Fibroblast of skin of scalp (primary cell): ENCODE measurements around the gene ARRDC2.
A peak's percentile ranks its signal among the peaks of the same experiment; 100 is the strongest.
"Not testable (repeated sequence)": the region's sequence is repeated elsewhere in the genome, so short reads cannot be mapped to it uniquely, and the experiment has no call there.

ENCODE experiments used
- DNase-seq: peaks from one replicate; pipeline ENCODE4 v3.0.0-alpha.2; 2013

The ARRDC2 gene

DNA sequence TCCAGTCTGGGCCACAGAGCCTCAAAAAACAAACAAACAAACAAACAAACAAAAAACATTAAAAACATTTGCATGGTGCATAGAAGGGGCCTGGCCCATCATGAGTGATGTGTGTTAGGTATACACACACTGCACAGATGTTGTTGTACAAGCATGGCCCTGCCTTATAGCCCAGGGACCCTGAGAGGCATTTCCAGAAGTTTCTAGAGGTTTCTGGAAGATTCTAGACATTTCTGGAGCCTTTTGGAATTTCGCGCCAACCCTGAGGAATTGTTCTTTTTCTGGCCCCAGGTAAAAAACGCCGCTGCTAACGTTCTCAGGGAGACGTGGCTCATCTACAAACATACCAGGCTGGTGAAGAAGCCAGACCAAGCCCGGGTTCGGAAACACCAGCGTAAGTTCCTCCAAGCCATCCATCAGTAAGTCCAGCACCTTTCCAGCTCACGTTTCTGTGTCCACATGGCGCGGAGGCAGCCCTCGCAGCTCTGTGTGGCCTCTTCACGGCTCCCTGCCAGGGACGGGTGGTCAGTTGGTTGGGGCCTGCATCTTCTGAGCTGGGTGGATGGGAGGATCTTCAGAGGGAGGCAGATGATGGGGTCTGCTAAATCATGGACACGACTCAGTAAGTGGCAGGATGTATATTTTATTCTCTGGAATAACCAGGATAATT, 18.4 kb upstream of the ARRDC2 start:
- no peak for DNase-seq

DNA sequence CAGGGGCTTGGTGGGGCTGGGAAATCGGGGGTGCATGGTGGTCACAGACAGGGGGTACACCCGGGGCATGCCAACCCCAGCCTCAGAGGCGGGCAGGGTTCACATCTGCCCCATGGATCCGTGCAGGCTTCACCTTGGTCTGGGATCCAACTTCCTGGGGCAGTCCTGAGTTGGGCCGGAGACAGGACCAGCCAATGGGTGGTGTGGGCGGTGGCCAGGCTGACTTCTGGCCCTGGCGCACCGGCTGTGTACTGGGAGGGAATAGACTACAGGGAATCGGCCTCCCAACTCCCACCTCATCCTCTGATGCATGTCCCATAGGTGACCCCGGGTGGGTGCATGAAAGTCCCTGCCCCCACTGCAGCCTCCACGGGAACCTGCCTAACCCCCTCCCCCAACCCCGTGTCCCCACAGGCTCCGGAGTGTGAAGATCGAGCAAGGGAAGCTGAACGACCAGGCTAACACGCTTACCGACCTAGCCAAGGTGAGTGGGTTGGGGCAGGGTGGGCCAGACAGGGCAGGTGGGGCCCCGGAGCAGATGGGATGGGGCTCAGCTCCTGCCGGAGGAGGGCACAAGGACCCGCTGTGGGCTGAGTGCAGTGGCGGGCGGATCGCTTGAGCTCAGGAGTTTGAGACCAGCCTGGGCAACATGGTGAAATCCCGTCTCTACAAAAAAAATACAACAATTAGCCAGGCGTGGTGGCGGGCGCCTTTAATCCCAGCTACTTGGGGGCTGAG, 14.7 kb upstream of the ARRDC2 start:
- no peak for DNase-seq

DNA sequence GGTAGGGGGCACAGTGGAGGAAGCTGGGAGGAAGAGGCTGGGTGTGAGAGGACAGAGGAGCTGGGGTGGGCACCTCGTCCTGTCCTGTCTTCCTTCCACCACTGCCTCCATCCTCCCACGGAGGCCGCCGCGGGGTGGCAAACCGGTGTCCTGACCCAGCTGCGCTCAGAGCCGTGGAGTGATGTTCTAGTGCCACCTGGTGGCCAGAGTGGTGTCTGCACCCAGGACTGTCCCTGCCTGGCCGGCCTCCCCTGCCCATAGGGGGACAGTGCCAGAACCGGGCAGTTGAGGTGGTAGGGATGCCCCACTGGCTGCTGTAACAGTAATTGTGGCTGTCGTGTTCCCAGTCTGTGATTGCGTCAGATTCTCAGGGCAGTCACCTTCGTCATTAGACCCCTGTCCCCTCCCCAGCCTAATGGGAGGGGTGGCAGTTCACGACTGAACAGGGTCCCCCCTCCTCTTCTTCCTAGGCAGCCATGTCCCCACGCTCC, 11.1 kb upstream of the ARRDC2 start:
- peak; percentile 74 for DNase-seq

DNA sequence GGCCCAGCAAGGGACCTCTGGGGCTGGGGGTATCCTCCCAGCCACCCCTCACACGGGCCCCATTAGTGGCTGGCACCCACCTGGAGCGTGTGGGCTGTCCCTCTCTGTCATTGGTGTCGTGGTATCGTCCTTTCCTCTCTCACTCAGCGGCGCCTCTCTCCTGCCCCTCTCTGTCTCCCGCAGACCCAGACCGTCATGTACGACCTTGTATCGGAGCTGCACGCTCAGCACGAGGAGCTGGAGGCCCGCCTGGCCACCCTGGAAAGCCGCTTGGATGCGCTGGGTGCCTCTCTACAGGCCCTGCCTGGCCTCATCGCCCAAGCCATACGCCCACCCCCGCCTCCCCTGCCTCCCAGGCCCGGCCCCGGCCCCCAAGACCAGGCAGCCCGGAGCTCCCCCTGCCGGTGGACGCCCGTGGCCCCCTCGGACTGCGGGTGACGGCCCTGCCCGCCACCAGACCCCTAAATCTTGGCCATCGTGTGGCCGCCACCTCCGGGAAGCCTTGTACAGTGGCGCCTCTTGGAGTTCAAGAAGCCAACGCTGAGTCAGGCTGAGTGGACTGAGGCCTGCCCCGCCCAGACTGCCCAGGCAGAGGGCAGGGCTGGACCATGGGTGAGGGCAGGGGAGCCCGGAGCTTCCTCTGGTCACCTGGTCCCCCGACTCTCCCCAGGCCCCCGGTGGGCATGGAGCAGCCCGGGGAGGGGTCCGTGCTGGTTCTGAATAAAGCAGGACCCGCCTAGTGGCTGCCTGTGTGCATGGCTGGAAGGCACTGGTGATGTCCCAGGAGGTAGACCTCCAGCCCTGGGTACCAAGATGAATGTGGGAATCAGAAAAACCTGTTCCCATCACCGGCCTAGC, 9.8 kb upstream of the ARRDC2 start:
- no peak for DNase-seq

DNA sequence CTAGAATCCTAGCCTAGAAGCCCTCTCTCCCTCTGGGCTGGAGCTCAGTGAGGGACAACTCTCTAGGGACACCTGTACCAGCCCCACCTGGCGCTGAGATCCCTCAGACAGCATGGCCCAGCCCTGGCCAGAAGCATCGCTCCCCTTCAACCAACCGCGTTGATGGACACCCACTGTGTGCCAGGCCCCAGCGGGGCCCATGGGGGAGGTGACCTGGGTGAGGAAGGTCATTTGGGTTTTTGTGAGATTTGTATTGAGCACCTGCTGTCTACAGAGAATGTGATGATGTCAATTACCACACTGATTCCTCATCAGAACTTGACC, 9.2 kb upstream of the ARRDC2 start:
- DNase-seq = no peak

- no peak for DNase-seq
Measured at GRCh38 chr19:17999684-18000479, 8.1 kb upstream of the ARRDC2 start.

DNA sequence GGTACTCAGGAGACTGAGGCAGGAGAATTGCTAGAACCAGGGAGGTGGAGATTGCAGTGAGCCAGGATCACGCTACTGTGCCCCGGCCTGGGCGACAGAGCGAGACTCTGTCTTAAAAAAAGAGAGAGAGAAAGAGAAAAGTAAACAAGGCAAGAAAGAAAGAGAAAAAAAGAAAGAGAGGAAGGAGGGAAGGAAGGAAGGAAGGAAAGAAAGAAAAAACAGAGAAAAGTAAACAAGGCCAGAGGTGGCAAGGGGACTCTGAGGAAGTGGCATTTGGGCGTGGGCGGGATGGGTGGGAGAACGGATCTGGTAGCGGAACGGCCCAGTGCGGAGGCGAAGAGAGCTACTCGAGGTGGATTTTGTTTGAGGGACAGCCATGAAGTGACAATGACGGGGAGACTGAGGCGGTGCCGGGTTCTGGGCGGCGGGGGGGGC, 7.5 kb upstream of the ARRDC2 start:
- no peak for DNase-seq

DNA sequence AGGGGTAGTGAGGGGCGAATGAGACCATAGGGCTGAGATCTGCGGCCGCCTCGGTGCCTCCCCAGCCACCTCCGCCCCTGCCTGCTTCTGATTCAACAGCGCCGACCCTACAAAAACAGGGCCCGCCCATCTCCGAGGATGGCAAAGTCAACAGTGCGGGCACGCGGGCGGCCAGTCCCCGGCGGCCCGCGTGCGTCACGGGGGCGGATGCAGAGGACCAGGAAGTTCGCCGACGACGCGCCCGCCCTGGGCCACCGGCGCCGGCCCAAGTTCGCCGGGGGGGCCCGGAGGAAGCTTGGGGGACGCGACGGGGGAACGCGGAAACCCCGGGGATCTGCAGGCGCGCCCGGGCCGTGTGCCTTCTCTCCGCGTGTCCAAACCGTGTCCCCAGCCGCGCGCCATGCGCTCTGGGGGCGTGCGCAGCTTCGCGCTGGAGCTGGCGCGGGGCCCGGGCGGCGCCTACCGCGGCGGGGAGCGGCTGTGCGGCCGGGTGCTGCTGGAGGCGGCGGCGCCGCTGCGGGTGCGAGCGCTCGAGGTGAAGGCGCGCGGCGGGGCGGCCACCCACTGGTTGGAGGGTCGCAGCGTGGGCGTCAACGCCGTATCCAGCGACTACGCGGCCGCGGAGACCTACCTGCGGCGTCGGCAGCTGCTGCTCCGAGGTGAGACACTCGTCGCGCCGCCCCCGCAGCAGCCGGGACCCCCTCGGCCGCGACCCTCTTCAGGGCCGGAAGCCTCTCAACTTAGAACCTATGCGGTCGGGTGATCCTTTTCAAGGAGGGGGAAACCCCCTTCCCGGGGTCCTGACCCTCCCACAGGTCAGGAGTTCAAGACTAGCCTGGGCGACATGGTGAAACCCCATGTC, 6.8 kb upstream of the ARRDC2 start:
- peak; percentile 91 for DNase-seq

- no peak for DNase-seq
Measured at GRCh38 chr19:18001777-18002345, 6.1 kb upstream of the ARRDC2 start.

GRCh38 chr19:18002347-18002850, 5.6 kb upstream of the ARRDC2 start:
- no peak for DNase-seq

- not testable (repeated sequence) for DNase-seq
Measured at GRCh38 chr19:18005750-18006149, 2.2 kb upstream of the ARRDC2 start.

DNA sequence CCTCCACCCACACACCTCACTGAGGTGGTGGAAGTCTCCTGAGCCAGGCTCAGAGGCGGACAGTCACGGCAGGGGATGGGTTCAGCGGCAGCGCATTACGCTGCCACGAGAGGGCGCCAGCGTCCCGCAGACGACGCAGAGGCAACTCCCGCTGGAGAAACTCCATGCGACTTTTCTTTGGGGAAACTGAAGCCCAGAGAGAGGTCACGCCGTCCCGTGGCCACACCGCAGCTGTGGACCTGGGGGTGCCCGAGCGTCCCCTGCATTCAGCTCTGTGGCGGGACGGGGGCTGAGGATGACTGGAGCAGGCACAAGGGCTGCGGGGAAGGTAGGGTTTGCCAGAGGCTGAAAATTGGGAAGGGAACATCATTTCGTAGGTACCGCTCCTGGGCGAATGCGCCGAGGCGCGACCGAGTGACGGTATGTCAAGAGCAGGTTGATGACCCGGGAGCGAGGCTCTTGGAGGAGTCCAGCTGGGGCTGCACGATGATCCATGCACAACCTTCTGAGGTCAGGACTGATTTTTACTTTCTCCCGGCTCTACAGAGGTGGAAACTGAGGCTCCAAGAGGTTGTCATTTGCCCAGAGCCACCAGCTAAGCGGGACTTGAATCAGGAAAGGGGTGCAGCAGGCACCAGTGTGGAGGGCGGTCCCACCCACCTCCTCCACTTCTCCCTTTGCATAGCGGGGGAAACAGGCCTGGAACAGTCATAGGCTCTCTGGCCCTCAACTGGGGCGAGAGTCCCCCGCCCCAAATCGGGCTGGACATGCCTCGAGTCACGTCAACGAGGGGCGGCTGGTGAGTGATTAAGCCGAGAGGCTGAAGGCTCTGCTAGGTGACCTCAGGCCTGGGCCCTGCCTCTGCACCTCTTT, 690 bp upstream of the ARRDC2 start:
- DNase-seq = peak; percentile 70

- DNase-seq = no peak
Measured at GRCh38 chr19:18008814-18009213, 844 bp downstream of the ARRDC2 start.

DNA sequence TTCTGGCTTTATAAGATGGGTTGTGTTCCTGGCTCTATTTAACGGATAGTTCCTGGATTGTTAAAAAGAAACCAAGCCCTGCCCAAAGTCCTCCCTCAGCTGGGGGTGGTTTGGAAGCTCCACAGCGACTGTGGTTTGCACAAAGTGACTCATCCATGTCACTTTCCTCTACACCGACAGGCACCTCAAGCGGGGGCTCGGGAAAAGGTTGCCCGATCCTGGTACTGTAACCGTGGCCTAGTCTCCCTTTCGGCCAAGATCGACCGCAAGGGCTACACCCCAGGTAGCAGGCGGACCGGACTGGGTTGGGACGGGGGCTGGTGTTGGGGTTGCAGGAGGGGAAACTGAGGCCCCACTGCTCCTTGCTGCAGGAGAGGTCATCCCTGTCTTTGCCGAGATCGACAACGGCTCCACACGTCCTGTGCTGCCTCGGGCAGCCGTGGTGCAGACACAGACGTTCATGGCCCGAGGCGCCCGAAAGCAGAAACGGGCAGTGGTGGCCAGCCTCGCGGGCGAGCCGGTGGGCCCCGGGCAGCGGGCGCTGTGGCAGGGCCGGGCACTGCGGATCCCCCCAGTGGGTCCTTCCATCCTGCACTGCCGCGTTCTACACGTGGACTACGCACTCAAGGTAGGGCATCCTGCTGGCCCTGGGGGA, 1.6 kb downstream of the ARRDC2 start:
- peak; percentile 51 for DNase-seq

- no peak for DNase-seq
Measured at GRCh38 chr19:18010149-18010548, 2.2 kb downstream of the ARRDC2 start.

GRCh38 chr19:18013210-18014111, 5.5 kb downstream of the ARRDC2 start:
- no peak for DNase-seq

GRCh38 chr19:18014197-18014596, 6.2 kb downstream of the ARRDC2 start:
- no peak for DNase-seq
